Measurements from ENCODE around the gene SLC6A11.

SLC6A11 gene

GRCh38 chr3:10792208-10792607 is 23.8 kb upstream of the SLC6A11 start:
- Histone ChIP-seq H2AFZ (ENCODE audit: low read depth, low read length) (no peak overlapping the region), H3K23ac (ENCODE audit: low read length in 2 of 2) (no peak overlapping the region), H3K4me2 (ENCODE audit: low read length, poor library complexity, severe bottlenecking) (no peak overlapping the region), H3K4ac (ENCODE audit: low read depth in 1 of 2, low read length in 2 of 2) (no peak overlapping the region), H4K8ac (ENCODE audit: low read length) (no peak overlapping the region), H3K4me1 (ENCODE audit: control insufficient read depth, insufficient read depth, low read depth, low read length) (no peaks in the 10 kb centered on the region), H3K27me3 (ENCODE audit: control insufficient read depth in 1 of 2, insufficient read depth in 1 of 2, low read length in 2 of 2) (peaks cover 0 to 30% of the 10 kb centered on the region in 2 experiments), H3K9me3 (ENCODE audit: control insufficient read depth, low read length) (no peaks in the 10 kb centered on the region), H2BK12ac (ENCODE audit: low read length in 2 of 2) (no peak overlapping the region), H2AK5ac (ENCODE audit: low read length, severe bottlenecking) (no peak overlapping the region), H2BK5ac (ENCODE audit: low read depth, low read length, poor library complexity, severe bottlenecking) (no peak overlapping the region), H2BK15ac (ENCODE audit: low read depth, poor library complexity, severe bottlenecking) (no peak overlapping the region), H4K91ac (ENCODE audit: low read length) (no peak overlapping the region), H3K79me1 (replicated peaks; ENCODE audit: low read length, poor library complexity, severe bottlenecking) (no peaks in the 10 kb centered on the region), H3K36me3 (ENCODE audit: control insufficient read depth in 1 of 2, insufficient read depth in 2 of 2, low read depth in 1 of 2, low read length in 2 of 2) (no peaks in the 10 kb centered on the region), H2BK120ac (ENCODE audit: low read depth, low read length) (no peak overlapping the region), H3K18ac (ENCODE audit: low read depth in 1 of 2, low read length in 2 of 2) (no peak overlapping the region), H3K14ac (ENCODE audit: low read length in 2 of 2) (no peak overlapping the region), H3K9ac (ENCODE audit: low read length) (no peak overlapping the region), H3K4me3 (ENCODE audit: insufficient read depth in 1 of 2, low read depth in 1 of 2, low read length in 2 of 2) (no peak overlapping the region), H3K27ac (ENCODE audit: low read length, poor library complexity, severe bottlenecking) (no peak overlapping the region)
- DNase-seq = no peak
- WGBS = 90% methylated on average over 4 of the region's 4 CpGs

- no peak overlapping the region for H2BK15ac ChIP-seq (ENCODE audit: low read depth, poor library complexity, severe bottlenecking)
- H3K4ac ChIP-seq (ENCODE audit: low read depth in 1 of 2, low read length in 2 of 2) = no peak overlapping the region
- no peak overlapping the region for H3K18ac ChIP-seq (ENCODE audit: low read depth in 1 of 2, low read length in 2 of 2)
- no peak overlapping the region for H3K4me2 ChIP-seq (ENCODE audit: low read length, poor library complexity, severe bottlenecking)
- no peak overlapping the region for H2AK5ac ChIP-seq (ENCODE audit: low read length, severe bottlenecking)
- H3K79me1 ChIP-seq (replicated peaks; ENCODE audit: low read length, poor library complexity, severe bottlenecking) = no peaks in the 10 kb centered on the region
- H3K27ac ChIP-seq (ENCODE audit: low read length, poor library complexity, severe bottlenecking) = no peak overlapping the region
- no peak overlapping the region for H4K8ac ChIP-seq (ENCODE audit: low read length)
- H3K36me3 ChIP-seq (ENCODE audit: control insufficient read depth in 1 of 2, insufficient read depth in 2 of 2, low read depth in 1 of 2, low read length in 2 of 2) = no peaks in the 10 kb centered on the region
- 41% methylated on average over 5 of the region's 5 CpGs for WGBS
- H3K23ac ChIP-seq (ENCODE audit: low read length in 2 of 2) = no peak overlapping the region
- no peak overlapping the region for H4K91ac ChIP-seq (ENCODE audit: low read length)
- H2AFZ ChIP-seq (ENCODE audit: low read depth, low read length) = no peak overlapping the region
- no peaks in the 10 kb centered on the region for H3K4me1 ChIP-seq (ENCODE audit: control insufficient read depth, insufficient read depth, low read depth, low read length)
- no peak overlapping the region for H3K14ac ChIP-seq (ENCODE audit: low read length in 2 of 2)
- no peak for DNase-seq
- H2BK12ac ChIP-seq (ENCODE audit: low read length in 2 of 2) = no peak overlapping the region
- H2BK120ac ChIP-seq (ENCODE audit: low read depth, low read length) = no peak overlapping the region
- H3K4me3 ChIP-seq (ENCODE audit: insufficient read depth in 1 of 2, low read depth in 1 of 2, low read length in 2 of 2) = no peak overlapping the region
- no peak overlapping the region for H3K9ac ChIP-seq (ENCODE audit: low read length)
- no peak overlapping the region for H2BK5ac ChIP-seq (ENCODE audit: low read depth, low read length, poor library complexity, severe bottlenecking)
- peaks cover 0 to 33% of the 10 kb centered on the region in 2 experiments for H3K27me3 ChIP-seq (ENCODE audit: control insufficient read depth in 1 of 2, insufficient read depth in 1 of 2, low read length in 2 of 2)
- no peaks in the 10 kb centered on the region for H3K9me3 ChIP-seq (ENCODE audit: control insufficient read depth, low read length)
Observed at GRCh38 chr3:10798600-10799367, 17.2 kb upstream of the SLC6A11 start.

GRCh38 chr3:10804183-10804648 is 11.8 kb upstream of the SLC6A11 start:
- Histone ChIP-seq H3K79me1 (replicated peaks; ENCODE audit: low read length, poor library complexity, severe bottlenecking) (no peaks in the 10 kb centered on the region), H3K23ac (ENCODE audit: low read length in 2 of 2) (no peak overlapping the region)

DNA sequence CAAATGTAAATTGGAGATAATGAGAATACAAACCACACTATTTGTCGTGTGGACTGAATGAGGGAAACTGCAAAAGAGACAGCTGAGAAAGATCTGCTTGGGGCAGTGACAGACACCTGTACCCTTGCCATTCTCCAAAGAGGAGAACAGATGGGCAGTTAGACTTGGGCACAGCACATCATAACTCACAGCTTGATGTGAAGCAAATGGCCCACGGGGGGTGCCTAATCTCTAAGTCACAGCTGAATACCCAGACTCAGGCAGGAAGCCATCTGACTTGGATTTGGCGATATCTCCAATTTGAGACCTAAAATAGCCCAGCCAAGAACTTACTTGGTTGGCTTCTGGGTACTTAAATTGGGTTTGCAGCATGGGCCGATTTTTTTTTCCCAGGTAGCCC is 10.0 kb upstream of the SLC6A11 start:
- H3K4me2 ChIP-seq (ENCODE audit: low read length, poor library complexity, severe bottlenecking) = no peak overlapping the region
- H3K9ac ChIP-seq (ENCODE audit: low read length) = no peak overlapping the region
- H3K36me3 ChIP-seq (ENCODE audit: control insufficient read depth in 1 of 2, insufficient read depth in 2 of 2, low read depth in 1 of 2, low read length in 2 of 2) = no peaks in the 10 kb centered on the region
- no peak overlapping the region for H2BK12ac ChIP-seq (ENCODE audit: low read length in 2 of 2)
- H3K4me1 ChIP-seq (ENCODE audit: control insufficient read depth, insufficient read depth, low read depth, low read length) = no peaks in the 10 kb centered on the region
- WGBS = 75% methylated on average over 4 of the region's 4 CpGs
- no peak overlapping the region for H3K23ac ChIP-seq (ENCODE audit: low read length in 2 of 2)
- no peak overlapping the region for H3K27ac ChIP-seq (ENCODE audit: low read length, poor library complexity, severe bottlenecking)
- H2AK5ac ChIP-seq (ENCODE audit: low read length, severe bottlenecking) = no peak overlapping the region
- H2BK5ac ChIP-seq (ENCODE audit: low read depth, low read length, poor library complexity, severe bottlenecking) = no peak overlapping the region
- no peak overlapping the region for H2BK15ac ChIP-seq (ENCODE audit: low read depth, poor library complexity, severe bottlenecking)
- no peak for DNase-seq
- H2BK120ac ChIP-seq (ENCODE audit: low read depth, low read length) = no peak overlapping the region
- no peak overlapping the region for H4K8ac ChIP-seq (ENCODE audit: low read length)
- no peak overlapping the region for H3K4ac ChIP-seq (ENCODE audit: low read depth in 1 of 2, low read length in 2 of 2)
- H3K4me3 ChIP-seq (ENCODE audit: insufficient read depth in 1 of 2, low read depth in 1 of 2, low read length in 2 of 2) = no peak overlapping the region
- H3K79me1 ChIP-seq (replicated peaks; ENCODE audit: low read length, poor library complexity, severe bottlenecking) = no peaks in the 10 kb centered on the region
- H3K27me3 ChIP-seq (ENCODE audit: control insufficient read depth in 1 of 2, insufficient read depth in 1 of 2, low read length in 2 of 2) = peaks cover 0 to 38% of the 10 kb centered on the region in 2 experiments
- H4K91ac ChIP-seq (ENCODE audit: low read length) = no peak overlapping the region
- H3K14ac ChIP-seq (ENCODE audit: low read length in 2 of 2) = no peak overlapping the region
- H3K18ac ChIP-seq (ENCODE audit: low read depth in 1 of 2, low read length in 2 of 2) = no peak overlapping the region
- no peak overlapping the region for H2AFZ ChIP-seq (ENCODE audit: low read depth, low read length)
- no peaks in the 10 kb centered on the region for H3K9me3 ChIP-seq (ENCODE audit: control insufficient read depth, low read length)

More at GRCh38 chr3:10804183-10804648, 11.8 kb upstream of the SLC6A11 start:
- Histone ChIP-seq H3K14ac (ENCODE audit: low read length in 2 of 2) (no peak overlapping the region), H3K36me3 (ENCODE audit: control insufficient read depth in 1 of 2, insufficient read depth in 2 of 2, low read depth in 1 of 2, low read length in 2 of 2) (no peaks in the 10 kb centered on the region), H3K18ac (ENCODE audit: low read depth in 1 of 2, low read length in 2 of 2) (no peak overlapping the region), H3K4ac (ENCODE audit: low read depth in 1 of 2, low read length in 2 of 2) (no peak overlapping the region), H3K4me2 (ENCODE audit: low read length, poor library complexity, severe bottlenecking) (no peak overlapping the region), H3K27me3 (ENCODE audit: control insufficient read depth in 1 of 2, insufficient read depth in 1 of 2, low read length in 2 of 2) (peaks cover 0 to 34% of the 10 kb centered on the region in 2 experiments), H4K91ac (ENCODE audit: low read length) (no peak overlapping the region), H3K9me3 (ENCODE audit: control insufficient read depth, low read length) (no peaks in the 10 kb centered on the region), H2BK5ac (ENCODE audit: low read depth, low read length, poor library complexity, severe bottlenecking) (no peak overlapping the region), H2BK15ac (ENCODE audit: low read depth, poor library complexity, severe bottlenecking) (no peak overlapping the region), H3K9ac (ENCODE audit: low read length) (no peak overlapping the region), H2AK5ac (ENCODE audit: low read length, severe bottlenecking) (no peak overlapping the region), H4K8ac (ENCODE audit: low read length) (no peak overlapping the region), H3K4me3 (ENCODE audit: insufficient read depth in 1 of 2, low read depth in 1 of 2, low read length in 2 of 2) (no peak overlapping the region), H2BK12ac (ENCODE audit: low read length in 2 of 2) (no peak overlapping the region), H2AFZ (ENCODE audit: low read depth, low read length) (no peak overlapping the region), H3K27ac (ENCODE audit: low read length, poor library complexity, severe bottlenecking) (no peak overlapping the region), H3K4me1 (ENCODE audit: control insufficient read depth, insufficient read depth, low read depth, low read length) (no peaks in the 10 kb centered on the region), H2BK120ac (ENCODE audit: low read depth, low read length) (no peak overlapping the region)
- no peak for DNase-seq
- 21% methylated on average over 2 of the region's 2 CpGs for WGBS
